Measurements from ENCODE around the gene CHD8. TPM values are rescaled to one million over a fixed set of nuclear protein-coding genes. Genes with fewer than 3 reads are reported as not detected.

CHD8 gene
- total and polyA plus RNA-seq, 10 of the 15 experiments (the other 5 are each of a cell fraction or from before 2014, with no cell fraction given) = 20.2 to 79.5 (median 35.5) TPM

DNA sequence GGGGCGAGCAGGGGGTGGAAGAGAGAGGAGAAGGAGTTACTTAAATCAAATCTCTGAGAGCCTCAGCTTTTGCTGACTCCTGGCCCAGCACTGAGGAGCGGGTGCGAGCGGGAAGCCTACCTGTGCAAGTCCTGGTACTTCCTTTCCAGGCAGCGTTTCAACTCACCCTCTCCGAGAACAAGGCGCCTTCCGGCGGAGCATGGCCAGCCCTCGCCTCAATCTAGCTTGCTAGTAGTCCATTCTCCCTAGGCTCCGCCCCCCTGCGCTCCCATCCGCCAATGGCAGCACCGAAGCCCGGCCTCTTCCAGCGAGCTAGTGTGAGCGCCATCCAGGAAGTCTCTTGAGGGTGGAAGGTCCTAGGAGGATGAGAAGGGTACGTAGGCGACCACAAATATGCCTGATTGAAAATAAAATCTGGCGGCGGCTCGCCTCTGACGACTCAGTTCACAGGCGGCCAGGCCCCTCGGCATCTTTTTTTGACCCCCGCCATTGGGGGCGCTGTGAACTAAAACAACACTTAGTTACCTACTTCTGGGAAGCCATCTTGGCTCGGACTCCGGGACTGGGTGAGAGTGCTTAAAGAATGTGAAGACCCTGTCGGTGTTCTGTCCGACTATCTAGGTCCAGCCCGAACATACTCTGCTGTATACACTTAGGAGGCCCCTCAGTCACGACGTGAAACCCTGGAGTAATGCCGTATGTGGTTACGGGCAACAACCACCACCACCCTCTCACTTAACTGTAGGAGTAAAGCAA lies at the start of gene CHD8 (continued):
- no peak for TF ChIP-seq ZBTB11 (CRISPR knock-in tag; IDR thresholded peaks at IDR 0.05)
- TF ChIP-seq, protein P1, sequence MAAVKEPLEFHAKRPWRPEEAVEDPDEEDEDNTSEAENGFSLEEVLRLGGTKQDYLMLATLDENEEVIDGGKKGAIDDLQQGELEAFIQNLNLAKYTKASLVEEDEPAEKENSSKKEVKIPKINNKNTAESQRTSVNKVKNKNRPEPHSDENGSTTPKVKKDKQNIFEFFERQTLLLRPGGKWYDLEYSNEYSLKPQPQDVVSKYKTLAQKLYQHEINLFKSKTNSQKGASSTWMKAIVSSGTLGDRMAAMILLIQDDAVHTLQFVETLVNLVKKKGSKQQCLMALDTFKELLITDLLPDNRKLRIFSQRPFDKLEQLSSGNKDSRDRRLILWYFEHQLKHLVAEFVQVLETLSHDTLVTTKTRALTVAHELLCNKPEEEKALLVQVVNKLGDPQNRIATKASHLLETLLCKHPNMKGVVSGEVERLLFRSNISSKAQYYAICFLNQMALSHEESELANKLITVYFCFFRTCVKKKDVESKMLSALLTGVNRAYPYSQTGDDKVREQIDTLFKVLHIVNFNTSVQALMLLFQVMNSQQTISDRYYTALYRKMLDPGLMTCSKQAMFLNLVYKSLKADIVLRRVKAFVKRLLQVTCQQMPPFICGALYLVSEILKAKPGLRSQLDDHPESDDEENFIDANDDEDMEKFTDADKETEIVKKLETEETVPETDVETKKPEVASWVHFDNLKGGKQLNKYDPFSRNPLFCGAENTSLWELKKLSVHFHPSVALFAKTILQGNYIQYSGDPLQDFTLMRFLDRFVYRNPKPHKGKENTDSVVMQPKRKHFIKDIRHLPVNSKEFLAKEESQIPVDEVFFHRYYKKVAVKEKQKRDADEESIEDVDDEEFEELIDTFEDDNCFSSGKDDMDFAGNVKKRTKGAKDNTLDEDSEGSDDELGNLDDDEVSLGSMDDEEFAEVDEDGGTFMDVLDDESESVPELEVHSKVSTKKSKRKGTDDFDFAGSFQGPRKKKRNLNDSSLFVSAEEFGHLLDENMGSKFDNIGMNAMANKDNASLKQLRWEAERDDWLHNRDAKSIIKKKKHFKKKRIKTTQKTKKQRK (IDR thresholded peaks at IDR 0.05; ENCODE audit: low read depth, low read length) = no peak; the same call in 1 of the 2 replicates
- TF ChIP-seq, protein P2, sequence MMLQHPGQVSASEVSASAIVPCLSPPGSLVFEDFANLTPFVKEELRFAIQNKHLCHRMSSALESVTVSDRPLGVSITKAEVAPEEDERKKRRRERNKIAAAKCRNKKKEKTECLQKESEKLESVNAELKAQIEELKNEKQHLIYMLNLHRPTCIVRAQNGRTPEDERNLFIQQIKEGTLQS (IDR thresholded peaks at IDR 0.05; ENCODE audit: borderline replicate concordance, extremely low read depth, low read depth, low read length) = no peak
- TF ChIP-seq SMAD1 (IDR thresholded peaks at IDR 0.05; ENCODE audit: low read depth, partially characterized antibody) = peak; percentile 67
- peak; percentile 84; the same call in 1 of the 2 replicates for TF ChIP-seq SIN3A (IDR thresholded peaks at IDR 0.05; ENCODE audit: low read depth, low read length)
- TF ChIP-seq ZNF24 (IDR thresholded peaks at IDR 0.05) = no peak
- peak; percentile 48; the same call in 1 of the 2 replicates for TF ChIP-seq RUNX3 (IDR thresholded peaks at IDR 0.05; ENCODE audit: low read length)
- TF ChIP-seq ESRRA (IDR thresholded peaks at IDR 0.05; ENCODE audit: low read length) = peak; percentile 76; the same call in 1 of the 2 replicates
- no peak for TF ChIP-seq CEBPB (IDR thresholded peaks at IDR 0.05; ENCODE audit: borderline replicate concordance in 1 of 2, low read depth in 2 of 2, low read length in 2 of 2)
- no peak for TF ChIP-seq ZNF217 (IDR thresholded peaks at IDR 0.05)

All from GM12878 (cell line).